ENCODE measurements around the gene PVALEF. TPM values are rescaled to one million over a fixed set of nuclear protein-coding genes. Genes with fewer than 3 reads are reported as not detected.
A peak's percentile ranks its signal among the peaks of the same experiment; 100 is the strongest.

The PVALEF gene
- total and polyA plus RNA-seq, 2 of the 13 experiments (the other 11 are each of a cell fraction or from before 2014, with no cell fraction given), result 0.18 TPM

DNA sequence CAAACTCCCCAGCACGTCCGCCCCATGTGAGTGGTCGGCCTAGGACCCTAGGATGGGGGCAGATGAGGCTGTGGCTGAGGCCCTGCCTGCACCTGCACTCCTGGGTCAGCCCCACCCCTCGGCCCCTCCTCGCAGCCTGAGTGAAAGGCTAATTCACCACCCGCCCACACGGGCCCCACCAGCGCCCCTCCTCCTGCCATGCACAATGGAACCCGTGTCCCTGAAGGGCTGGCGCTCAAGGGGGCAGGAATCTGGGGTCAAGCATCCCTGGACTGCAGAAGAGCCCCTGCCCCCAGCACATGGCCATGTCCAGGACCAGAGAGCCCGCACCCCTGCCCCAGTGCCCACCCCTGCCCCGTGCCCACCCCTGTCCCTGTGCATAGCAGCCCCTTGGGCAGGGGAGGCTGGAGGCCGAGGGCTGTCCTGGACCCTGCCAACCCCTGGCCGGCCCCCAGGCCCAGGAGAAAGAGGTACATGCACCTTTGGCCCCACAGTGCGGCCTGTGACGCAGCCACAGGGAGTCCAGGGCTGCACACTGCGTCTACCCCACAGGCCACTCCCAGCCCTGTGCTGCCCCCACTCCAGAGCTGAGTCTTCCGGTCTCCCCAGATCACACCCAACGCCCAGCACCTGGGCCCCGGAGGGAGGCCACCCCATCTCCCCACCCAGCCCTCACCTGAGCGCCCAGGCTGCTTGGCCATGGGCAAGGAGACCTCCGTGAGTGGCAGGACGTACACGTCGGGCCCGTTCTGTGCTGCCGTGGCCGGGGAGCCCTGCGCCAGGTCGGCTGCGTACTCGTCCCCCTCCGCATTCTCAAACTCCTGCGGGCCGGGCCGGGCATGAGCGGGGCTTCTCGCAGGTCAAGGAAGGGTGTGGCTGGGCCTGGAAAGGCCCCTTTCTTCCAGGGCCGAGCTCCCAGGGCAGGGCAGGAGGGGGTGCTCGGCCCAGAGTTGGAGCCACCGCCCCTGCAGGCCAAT is 34.6 kb upstream of the PVALEF start (continued):
- TF ChIP-seq, protein P1, sequence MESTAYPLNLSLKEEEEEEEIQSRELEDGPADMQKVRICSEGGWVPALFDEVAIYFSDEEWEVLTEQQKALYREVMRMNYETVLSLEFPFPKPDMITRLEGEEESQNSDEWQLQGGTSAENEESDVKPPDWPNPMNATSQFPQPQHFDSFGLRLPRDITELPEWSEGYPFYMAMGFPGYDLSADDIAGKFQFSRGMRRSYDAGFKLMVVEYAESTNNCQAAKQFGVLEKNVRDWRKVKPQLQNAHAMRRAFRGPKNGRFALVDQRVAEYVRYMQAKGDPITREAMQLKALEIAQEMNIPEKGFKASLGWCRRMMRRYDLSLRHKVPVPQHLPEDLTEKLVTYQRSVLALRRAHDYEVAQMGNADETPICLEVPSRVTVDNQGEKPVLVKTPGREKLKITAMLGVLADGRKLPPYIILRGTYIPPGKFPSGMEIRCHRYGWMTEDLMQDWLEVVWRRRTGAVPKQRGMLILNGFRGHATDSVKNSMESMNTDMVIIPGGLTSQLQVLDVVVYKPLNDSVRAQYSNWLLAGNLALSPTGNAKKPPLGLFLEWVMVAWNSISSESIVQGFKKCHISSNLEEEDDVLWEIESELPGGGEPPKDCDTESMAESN (CRISPR knock-in tag; conservative IDR thresholded peaks at IDR 0.05), result no peak
- TF ChIP-seq NFKB2 (CRISPR knock-in tag; IDR thresholded peaks at IDR 0.05; ENCODE audit: borderline replicate concordance) (no peak), TMF1 (CRISPR knock-in tag; IDR thresholded peaks at IDR 0.05; ENCODE audit: low read depth) (no peak), NR2F2 (IDR thresholded peaks at IDR 0.05; ENCODE audit: borderline replicate concordance, low read depth) (peak; percentile 55; the same call in 1 of the 2 replicates), ZNF143 (CRISPR knock-in tag; IDR thresholded peaks at IDR 0.05) (no peak), ZFP41 (CRISPR knock-in tag; IDR thresholded peaks at IDR 0.05; ENCODE audit: borderline replicate concordance) (no peak), SYNCRIP (IDR thresholded peaks at IDR 0.05; ENCODE audit: insufficient read depth, low read depth, low read length) (no peak)
- TF ChIP-seq, protein P2, sequence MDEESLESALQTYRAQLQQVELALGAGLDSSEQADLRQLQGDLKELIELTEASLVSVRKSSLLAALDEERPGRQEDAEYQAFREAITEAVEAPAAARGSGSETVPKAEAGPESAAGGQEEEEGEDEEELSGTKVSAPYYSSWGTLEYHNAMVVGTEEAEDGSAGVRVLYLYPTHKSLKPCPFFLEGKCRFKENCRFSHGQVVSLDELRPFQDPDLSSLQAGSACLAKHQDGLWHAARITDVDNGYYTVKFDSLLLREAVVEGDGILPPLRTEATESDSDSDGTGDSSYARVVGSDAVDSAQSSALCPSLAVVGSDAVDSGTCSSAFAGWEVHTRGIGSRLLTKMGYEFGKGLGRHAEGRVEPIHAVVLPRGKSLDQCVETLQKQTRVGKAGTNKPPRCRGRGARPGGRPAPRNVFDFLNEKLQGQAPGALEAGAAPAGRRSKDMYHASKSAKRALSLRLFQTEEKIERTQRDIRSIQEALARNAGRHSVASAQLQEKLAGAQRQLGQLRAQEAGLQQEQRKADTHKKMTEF (CRISPR knock-in tag; IDR thresholded peaks at IDR 0.05), result no peak
- TF ChIP-seq, protein P3, sequence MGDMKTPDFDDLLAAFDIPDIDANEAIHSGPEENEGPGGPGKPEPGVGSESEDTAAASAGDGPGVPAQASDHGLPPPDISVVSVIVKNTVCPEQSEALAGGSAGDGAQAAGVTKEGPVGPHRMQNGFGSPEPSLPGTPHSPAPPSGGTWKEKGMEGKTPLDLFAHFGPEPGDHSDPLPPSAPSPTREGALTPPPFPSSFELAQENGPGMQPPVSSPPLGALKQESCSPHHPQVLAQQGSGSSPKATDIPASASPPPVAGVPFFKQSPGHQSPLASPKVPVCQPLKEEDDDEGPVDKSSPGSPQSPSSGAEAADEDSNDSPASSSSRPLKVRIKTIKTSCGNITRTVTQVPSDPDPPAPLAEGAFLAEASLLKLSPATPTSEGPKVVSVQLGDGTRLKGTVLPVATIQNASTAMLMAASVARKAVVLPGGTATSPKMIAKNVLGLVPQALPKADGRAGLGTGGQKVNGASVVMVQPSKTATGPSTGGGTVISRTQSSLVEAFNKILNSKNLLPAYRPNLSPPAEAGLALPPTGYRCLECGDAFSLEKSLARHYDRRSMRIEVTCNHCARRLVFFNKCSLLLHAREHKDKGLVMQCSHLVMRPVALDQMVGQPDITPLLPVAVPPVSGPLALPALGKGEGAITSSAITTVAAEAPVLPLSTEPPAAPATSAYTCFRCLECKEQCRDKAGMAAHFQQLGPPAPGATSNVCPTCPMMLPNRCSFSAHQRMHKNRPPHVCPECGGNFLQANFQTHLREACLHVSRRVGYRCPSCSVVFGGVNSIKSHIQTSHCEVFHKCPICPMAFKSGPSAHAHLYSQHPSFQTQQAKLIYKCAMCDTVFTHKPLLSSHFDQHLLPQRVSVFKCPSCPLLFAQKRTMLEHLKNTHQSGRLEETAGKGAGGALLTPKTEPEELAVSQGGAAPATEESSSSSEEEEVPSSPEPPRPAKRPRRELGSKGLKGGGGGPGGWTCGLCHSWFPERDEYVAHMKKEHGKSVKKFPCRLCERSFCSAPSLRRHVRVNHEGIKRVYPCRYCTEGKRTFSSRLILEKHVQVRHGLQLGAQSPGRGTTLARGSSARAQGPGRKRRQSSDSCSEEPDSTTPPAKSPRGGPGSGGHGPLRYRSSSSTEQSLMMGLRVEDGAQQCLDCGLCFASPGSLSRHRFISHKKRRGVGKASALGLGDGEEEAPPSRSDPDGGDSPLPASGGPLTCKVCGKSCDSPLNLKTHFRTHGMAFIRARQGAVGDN (CRISPR knock-in tag; IDR thresholded peaks at IDR 0.05), result peak; percentile 55
- TF ChIP-seq, protein P4, sequence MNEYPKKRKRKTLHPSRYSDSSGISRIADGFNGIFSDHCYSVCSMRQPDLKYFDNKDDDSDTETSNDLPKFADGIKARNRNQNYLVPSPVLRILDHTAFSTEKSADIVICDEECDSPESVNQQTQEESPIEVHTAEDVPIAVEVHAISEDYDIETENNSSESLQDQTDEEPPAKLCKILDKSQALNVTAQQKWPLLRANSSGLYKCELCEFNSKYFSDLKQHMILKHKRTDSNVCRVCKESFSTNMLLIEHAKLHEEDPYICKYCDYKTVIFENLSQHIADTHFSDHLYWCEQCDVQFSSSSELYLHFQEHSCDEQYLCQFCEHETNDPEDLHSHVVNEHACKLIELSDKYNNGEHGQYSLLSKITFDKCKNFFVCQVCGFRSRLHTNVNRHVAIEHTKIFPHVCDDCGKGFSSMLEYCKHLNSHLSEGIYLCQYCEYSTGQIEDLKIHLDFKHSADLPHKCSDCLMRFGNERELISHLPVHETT (CRISPR knock-in tag; conservative IDR thresholded peaks at IDR 0.05), result no peak
- TF ChIP-seq, protein P5, sequence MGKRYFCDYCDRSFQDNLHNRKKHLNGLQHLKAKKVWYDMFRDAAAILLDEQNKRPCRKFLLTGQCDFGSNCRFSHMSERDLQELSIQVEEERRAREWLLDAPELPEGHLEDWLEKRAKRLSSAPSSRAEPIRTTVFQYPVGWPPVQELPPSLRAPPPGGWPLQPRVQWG (CRISPR knock-in tag; IDR thresholded peaks at IDR 0.05; ENCODE audit: borderline replicate concordance, low read depth), result no peak
- TF ChIP-seq, protein P6, sequence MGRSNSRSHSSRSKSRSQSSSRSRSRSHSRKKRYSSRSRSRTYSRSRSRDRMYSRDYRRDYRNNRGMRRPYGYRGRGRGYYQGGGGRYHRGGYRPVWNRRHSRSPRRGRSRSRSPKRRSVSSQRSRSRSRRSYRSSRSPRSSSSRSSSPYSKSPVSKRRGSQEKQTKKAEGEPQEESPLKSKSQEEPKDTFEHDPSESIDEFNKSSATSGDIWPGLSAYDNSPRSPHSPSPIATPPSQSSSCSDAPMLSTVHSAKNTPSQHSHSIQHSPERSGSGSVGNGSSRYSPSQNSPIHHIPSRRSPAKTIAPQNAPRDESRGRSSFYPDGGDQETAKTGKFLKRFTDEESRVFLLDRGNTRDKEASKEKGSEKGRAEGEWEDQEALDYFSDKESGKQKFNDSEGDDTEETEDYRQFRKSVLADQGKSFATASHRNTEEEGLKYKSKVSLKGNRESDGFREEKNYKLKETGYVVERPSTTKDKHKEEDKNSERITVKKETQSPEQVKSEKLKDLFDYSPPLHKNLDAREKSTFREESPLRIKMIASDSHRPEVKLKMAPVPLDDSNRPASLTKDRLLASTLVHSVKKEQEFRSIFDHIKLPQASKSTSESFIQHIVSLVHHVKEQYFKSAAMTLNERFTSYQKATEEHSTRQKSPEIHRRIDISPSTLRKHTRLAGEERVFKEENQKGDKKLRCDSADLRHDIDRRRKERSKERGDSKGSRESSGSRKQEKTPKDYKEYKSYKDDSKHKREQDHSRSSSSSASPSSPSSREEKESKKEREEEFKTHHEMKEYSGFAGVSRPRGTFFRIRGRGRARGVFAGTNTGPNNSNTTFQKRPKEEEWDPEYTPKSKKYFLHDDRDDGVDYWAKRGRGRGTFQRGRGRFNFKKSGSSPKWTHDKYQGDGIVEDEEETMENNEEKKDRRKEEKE (IDR thresholded peaks at IDR 0.05), result no peak
- TF ChIP-seq, protein P7, sequence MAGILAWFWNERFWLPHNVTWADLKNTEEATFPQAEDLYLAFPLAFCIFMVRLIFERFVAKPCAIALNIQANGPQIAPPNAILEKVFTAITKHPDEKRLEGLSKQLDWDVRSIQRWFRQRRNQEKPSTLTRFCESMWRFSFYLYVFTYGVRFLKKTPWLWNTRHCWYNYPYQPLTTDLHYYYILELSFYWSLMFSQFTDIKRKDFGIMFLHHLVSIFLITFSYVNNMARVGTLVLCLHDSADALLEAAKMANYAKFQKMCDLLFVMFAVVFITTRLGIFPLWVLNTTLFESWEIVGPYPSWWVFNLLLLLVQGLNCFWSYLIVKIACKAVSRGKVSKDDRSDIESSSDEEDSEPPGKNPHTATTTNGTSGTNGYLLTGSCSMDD (CRISPR knock-in tag; IDR thresholded peaks at IDR 0.05), result no peak
